ENCODE results near the gene NRM.
"Not testable (repeated sequence)": the region's sequence is repeated elsewhere in the genome, so short reads cannot be mapped to it uniquely, and the experiment has no call there.

The NRM gene

DNA sequence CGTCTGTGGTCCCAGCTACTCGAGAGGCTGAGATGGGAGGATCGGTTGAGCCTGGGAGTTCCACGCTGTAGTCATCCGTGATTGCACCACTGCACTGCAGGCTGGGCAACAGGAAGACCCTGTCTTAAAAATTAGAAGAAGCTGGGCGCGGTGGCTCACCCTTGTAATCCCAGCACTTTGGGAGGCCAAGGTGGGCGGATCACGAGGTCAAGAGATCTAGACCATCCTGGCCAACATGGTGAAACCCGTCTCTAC, 31.2 kb upstream of the NRM start:
- H3K36me3 ChIP-seq (ENCODE audit: control insufficient read depth in 2 of 2, insufficient read depth in 1 of 2, low read length in 2 of 2), result peaks cover 15 to 44% of the 10 kb centered on the region in 2 experiments
- ChIA-PET CTCF (interaction anchor here (0.6 to 18.7 kb wide), 48 partner anchors 9 to 366 kb away, joined by 3 to 692 read pairs (median 5); partner anchors contain the start of genes DHX16, MRPS18B, NRM and PPP1R10), POLR2A (interaction anchor here (0.6 to 10.1 kb wide), 19 partner anchors 9 to 162 kb away, joined by 3 to 235 read pairs (median 6); partner anchors contain the start of genes DHX16, FLOT1 and NRM)
- TF ChIP-seq, protein P1, sequence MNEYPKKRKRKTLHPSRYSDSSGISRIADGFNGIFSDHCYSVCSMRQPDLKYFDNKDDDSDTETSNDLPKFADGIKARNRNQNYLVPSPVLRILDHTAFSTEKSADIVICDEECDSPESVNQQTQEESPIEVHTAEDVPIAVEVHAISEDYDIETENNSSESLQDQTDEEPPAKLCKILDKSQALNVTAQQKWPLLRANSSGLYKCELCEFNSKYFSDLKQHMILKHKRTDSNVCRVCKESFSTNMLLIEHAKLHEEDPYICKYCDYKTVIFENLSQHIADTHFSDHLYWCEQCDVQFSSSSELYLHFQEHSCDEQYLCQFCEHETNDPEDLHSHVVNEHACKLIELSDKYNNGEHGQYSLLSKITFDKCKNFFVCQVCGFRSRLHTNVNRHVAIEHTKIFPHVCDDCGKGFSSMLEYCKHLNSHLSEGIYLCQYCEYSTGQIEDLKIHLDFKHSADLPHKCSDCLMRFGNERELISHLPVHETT (tag by site-specific recombination; IDR thresholded peaks at IDR 0.05), result 0 out of 2 replicates have a peak, but pooled peaks have one; percentile 4
- H3K4me3 ChIP-seq (ENCODE audit: low read depth, low read length), result peak overlapping the region; percentile 87
- not testable (repeated sequence) for H3K9me3 ChIP-seq (ENCODE audit: control insufficient read depth, insufficient read depth, low read depth, low read length); H3K4me1 ChIP-seq (ENCODE audit: control insufficient read depth, insufficient read depth, low read length)
- H3K27ac ChIP-seq (ENCODE audit: extremely low read depth, low read depth, low read length), result peak overlapping the region; percentile 93

- Histone ChIP-seq H3K4me1 (ENCODE audit: control insufficient read depth, insufficient read depth, low read length) (peaks cover 6% of the 10 kb centered on the region), H3K36me3 (ENCODE audit: control insufficient read depth in 2 of 2, insufficient read depth in 1 of 2, low read length in 2 of 2) (peaks cover 15 to 44% of the 10 kb centered on the region in 2 experiments), H3K4me3 (ENCODE audit: low read depth, low read length) (peak overlapping the region; percentile 87), H3K27ac (ENCODE audit: extremely low read depth, low read depth, low read length) (peak overlapping the region; percentile 93), H3K9me3 (ENCODE audit: control insufficient read depth, insufficient read depth, low read depth, low read length) (no peaks in the 10 kb centered on the region)
- POLR2A ChIA-PET, result interaction anchor here (0.6 to 10.1 kb wide), 26 partner anchors 9 to 193 kb away, joined by 3 to 235 read pairs (median 5); partner anchors contain the start of genes DHX16, FLOT1, GNL1 and GTF2H4
- CTCF ChIA-PET, result interaction anchor here (0.6 to 18.7 kb wide), 39 partner anchors 8 to 366 kb away, joined by 3 to 692 read pairs (median 5); partner anchors contain the start of genes DHX16 and NRM
- TF ChIP-seq ZNF366 (tag by site-specific recombination; conservative IDR thresholded peaks at IDR 0.05), result no peak
- TF ChIP-seq ZNF544 (tag by site-specific recombination; IDR thresholded peaks at IDR 0.05), result no peak
- peak; percentile 34; the same call in 1 of the 2 replicates for TF ChIP-seq REPIN1 (tag by site-specific recombination; IDR thresholded peaks at IDR 0.05; ENCODE audit: low read depth)
- TF ChIP-seq GLI2 (tag by site-specific recombination; IDR thresholded peaks at IDR 0.05; ENCODE audit: borderline replicate concordance, low read depth), result no peak
- no peak for TF ChIP-seq TRIM28 (IDR thresholded peaks at IDR 0.05; ENCODE audit: borderline replicate concordance, low read length)
- peak; percentile 87 for TF ChIP-seq KLF10 (tag by site-specific recombination; IDR thresholded peaks at IDR 0.05)
- no peak for TF ChIP-seq ZNF658 (tag by site-specific recombination; IDR thresholded peaks at IDR 0.05)
- no peak for TF ChIP-seq ZNF791 (tag by site-specific recombination; IDR thresholded peaks at IDR 0.05)
- TF ChIP-seq ZFP69B (tag by site-specific recombination; IDR thresholded peaks at IDR 0.05), result no peak
- peak; percentile 70 for TF ChIP-seq SP3 (tag by site-specific recombination; IDR thresholded peaks at IDR 0.05)
- TF ChIP-seq ZNF311 (tag by site-specific recombination; IDR thresholded peaks at IDR 0.05; ENCODE audit: borderline replicate concordance), result no peak
- TF ChIP-seq ZNF777 (tag by site-specific recombination; IDR thresholded peaks at IDR 0.05; ENCODE audit: borderline replicate concordance), result no peak
- no peak for TF ChIP-seq ZNF555 (tag by site-specific recombination; conservative IDR thresholded peaks at IDR 0.05)
- 0 out of 2 replicates have a peak, but pooled peaks have one; percentile 11 for TF ChIP-seq ZNF2 (tag by site-specific recombination; IDR thresholded peaks at IDR 0.05)
- no peak for TF ChIP-seq YY2 (tag by site-specific recombination; IDR thresholded peaks at IDR 0.05)
- TF ChIP-seq SP7 (tag by site-specific recombination; IDR thresholded peaks at IDR 0.05), result peak; percentile 66
- no peak for TF ChIP-seq ZNF112 (tag by site-specific recombination; IDR thresholded peaks at IDR 0.05)
- no peak for TF ChIP-seq ZNF266 (tag by site-specific recombination; IDR thresholded peaks at IDR 0.05; ENCODE audit: low read depth)
- no peak for TF ChIP-seq ZNF391 (tag by site-specific recombination; IDR thresholded peaks at IDR 0.05; ENCODE audit: borderline replicate concordance, low read depth)
- TF ChIP-seq ZBTB1 (tag by site-specific recombination; IDR thresholded peaks at IDR 0.05), result no peak
- peak; percentile 61 for TF ChIP-seq ZEB2 (tag by site-specific recombination; IDR thresholded peaks at IDR 0.05)
- no peak for TF ChIP-seq ZNF518A (tag by site-specific recombination; conservative IDR thresholded peaks at IDR 0.05; ENCODE audit: low read depth)
- no peak for TF ChIP-seq ZNF596 (tag by site-specific recombination; IDR thresholded peaks at IDR 0.05)
- TF ChIP-seq ZNF350 (tag by site-specific recombination; IDR thresholded peaks at IDR 0.05), result no peak
- no peak for TF ChIP-seq ZFP41 (tag by site-specific recombination; IDR thresholded peaks at IDR 0.05; ENCODE audit: borderline replicate concordance)
- TF ChIP-seq, protein P2, sequence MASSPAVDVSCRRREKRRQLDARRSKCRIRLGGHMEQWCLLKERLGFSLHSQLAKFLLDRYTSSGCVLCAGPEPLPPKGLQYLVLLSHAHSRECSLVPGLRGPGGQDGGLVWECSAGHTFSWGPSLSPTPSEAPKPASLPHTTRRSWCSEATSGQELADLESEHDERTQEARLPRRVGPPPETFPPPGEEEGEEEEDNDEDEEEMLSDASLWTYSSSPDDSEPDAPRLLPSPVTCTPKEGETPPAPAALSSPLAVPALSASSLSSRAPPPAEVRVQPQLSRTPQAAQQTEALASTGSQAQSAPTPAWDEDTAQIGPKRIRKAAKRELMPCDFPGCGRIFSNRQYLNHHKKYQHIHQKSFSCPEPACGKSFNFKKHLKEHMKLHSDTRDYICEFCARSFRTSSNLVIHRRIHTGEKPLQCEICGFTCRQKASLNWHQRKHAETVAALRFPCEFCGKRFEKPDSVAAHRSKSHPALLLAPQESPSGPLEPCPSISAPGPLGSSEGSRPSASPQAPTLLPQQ (tag by site-specific recombination; IDR thresholded peaks at IDR 0.05), result no peak; the same call in 1 of the 2 replicates
Measured at GRCh38 chr6:30721198-30722024, 30.6 kb upstream of the NRM start.
